NCI-H2196 (cell line): ENCODE data around the gene PRKN.
"Not testable (repeated sequence)": the region's sequence is repeated elsewhere in the genome, so short reads cannot be mapped to it uniquely, and the experiment has no call there.

Source experiments
- DNase-seq: peaks from one replicate; lab custom pipeline; 2025; ENCODE audit not compliant: unreplicated experiment; lab: John Stamatoyannopoulos, UW

The PRKN gene

DNA sequence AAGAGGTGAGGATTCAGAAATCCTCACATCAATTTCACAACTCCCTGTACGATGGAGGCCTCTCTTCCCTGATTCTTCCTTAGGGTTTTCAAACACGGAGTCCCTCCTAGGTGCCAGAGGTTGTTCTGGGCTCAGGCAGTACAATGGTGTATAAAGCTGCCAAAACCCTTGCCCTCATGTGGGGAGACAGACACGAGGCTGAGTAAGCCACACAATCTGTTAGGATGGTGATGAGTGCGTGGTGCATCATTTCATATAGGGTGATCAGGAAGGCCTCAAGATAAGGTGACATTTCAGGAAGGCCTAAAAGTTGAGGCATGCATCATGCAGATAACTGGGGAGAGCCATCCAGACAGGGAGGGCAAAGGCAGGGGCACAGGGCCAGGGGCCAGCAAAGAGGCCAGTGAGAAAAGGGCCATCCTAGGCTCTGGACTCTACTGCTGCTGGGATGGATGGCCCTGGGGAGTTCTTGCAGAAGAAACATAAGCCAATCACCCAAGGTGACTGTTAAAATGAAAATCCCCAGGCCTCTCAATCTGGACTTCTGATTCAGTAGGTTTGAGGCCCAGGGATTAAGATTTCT lies 186.5 kb downstream of the PRKN start:
- DNase-seq, result no peak

DNA sequence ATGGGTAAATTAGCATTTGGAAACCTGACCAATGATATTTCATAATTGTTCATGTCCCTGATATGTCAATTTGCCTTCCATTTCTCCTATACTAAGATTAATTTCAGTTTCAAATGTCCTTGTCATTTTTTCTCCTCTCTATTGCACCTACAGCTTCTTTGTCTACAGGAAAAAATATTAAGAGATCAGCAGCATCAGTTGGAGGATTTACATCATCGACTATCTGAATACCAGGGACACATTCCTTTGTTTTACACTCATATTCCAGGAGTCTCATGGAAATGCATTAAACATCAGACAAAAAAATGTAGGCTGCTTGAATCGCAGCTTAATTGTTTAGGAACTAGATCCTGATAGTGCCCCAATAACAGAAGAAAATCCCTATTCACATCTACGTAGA lies 188.2 kb downstream of the PRKN start:
- DNase-seq, result no peak

DNA sequence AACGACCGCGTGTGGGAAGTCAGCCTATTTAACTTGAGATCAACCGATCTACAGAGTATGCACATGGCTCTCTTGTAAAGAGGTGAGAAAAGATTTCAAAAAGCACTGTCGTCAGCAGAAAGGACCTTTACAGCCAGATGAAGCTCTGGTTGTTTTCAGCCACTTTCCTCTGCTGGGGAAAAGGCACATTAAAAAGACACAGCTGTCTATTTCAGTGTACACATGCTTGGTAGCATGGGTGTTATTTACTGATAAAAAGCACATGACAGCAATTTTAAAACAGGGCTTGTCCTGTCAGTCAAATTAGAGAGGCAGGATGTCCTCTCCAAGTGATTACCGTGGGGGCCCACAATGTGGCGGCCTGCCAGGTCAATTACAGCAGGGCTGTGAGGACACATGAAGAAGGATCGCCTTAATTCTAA lies 188.9 kb downstream of the PRKN start:
- no peak for DNase-seq

DNA sequence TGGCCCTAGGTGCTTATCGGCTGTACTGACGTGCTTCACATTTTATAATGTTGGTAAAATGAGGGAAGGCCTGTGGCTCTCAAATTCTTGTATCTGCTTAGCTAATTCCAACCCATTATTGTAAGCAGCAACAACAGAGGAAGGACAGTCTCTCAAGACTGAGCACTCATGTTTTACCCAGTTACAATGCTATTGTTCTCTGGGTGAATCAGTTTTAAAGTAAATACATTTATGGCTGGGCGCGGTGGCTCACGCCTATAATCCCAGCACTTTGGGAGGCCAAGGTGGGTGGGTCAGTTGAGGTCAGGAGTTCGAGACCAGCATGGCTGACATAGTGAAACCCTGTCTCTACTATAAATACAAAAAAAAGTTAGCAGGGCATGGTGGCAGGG lies 194.6 kb downstream of the PRKN start:
- DNase-seq, result no peak

DNA sequence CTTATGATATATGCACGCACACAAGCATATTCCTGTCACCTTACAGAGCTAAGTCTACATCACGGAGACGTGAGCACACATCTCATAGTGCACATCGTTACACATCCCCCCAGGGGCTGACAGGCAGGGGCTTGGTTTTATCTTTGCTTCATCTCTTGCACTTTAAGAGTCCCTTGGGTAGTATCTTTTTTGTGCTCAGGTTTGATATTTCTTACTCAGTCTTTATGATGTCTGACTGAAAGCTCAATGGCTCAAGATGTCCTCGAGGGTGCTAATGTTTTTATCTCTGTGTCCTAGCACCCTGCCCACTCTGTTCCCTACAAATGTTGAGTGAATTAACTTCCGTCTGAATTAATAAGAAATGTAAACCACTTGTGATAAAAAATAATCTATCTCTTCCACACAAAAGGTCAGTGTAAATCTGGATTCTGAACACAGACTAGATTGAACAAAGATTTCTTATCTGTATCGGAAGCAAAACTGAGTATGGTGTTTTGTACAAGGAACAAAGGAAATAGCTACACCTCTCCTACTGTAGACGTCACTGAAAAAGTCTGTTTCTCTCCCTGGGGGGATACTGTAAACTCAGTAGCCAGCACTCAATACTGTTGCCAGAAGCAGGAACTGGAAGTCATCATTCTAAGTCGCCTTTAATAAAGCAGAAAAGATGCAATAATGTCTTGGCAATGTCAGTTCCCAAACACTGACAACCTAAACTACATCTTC lies 195.1 kb downstream of the PRKN start:
- DNase-seq, result no peak

DNA sequence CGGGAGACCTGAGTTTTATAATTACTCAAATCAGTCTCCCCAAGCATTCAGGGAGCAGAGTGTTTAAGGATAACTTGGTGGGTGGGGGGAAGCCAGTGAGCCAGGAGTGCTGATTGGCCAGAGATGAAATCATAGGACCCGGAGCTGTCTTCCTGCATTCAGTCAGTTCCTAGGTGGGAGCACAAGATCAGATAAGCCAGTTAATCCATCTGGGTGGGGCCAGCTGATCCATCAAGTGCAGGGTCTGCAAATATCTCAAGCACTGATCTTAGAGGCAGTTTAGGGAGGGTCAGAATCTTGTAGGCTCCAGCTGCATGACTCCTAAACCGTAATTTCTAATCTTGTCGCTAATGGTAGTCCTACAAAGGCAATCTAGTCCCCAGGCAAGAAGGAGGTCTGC lies 196.2 kb downstream of the PRKN start:
- not testable (repeated sequence) for DNase-seq

DNA sequence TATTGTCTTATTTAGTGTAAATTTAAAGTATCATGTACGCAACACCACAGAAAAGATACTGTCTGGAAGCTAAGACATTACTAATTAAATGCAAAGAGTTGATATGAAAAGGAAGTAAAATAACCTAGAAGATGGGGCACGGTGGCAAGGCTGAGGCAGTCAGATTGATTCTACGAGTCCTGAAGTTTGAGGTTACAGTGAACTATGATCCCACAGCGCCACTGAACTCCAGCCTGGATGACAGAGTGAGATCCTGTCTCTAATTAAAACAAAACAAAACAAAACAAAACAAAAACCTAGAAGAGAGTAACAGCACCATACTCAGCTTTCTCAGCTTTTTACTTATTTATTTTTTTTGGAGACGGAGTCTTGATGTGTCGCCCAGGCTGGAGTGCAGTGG lies 199.0 kb downstream of the PRKN start:
- DNase-seq, result no peak

DNA sequence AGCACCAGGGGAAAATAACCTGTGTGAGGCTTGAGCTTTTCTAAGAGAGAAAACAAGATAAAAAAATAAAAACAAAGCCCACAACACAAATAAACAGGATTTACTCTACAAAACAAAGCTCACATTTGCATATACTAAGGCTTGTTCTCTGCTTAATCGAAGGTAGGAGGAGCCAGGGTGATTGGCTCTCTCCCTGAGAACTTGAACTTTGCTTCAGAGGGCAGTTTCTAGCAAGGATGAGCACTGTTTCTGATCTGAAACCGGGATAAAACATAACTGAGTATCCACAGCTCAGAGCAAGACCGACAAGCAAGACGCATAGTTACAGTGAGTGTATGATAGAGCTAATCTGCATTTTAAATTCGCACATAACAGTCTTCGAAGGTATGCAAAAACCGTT lies 200.6 kb downstream of the PRKN start:
- DNase-seq, result no peak

DNA sequence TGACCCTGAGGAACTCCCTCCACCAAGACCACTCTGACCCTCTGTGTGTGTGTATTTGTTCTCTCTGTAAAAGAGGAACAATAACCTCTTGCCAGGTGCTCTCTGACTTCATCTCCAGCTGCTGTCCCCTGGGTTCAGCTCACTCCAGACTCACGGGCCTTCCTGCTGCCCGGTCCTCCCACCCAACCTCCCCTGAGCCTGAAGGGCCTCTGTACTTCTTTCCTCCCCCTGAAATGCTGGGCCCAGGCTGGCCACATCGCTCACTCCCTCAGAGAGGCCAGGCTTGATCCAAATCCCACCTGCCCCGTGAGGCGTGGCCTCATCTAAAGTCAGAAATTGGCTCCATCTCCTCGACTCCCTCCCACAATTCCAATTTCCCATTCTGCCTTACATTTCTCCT lies 202.4 kb downstream of the PRKN start:
- DNase-seq, result no peak

DNA sequence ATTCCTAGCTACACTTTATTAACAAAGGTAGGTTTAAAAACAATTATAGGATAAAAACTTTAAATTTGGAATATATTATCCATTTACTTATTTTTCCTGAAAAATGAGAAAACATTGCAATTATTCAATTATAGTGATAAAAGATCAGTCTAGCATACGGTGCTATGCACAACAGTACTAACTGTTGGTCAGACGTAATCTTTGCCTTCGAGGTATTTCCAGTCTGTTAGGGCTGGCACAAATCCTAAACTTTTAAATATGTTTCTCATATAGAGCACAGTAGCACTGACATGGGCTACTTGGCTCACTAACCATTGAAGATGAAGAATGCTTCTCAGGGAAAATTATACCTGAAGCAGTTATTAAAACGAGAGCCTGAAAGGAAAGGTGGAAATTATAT lies 214.8 kb downstream of the PRKN start:
- DNase-seq, result no peak

DNA sequence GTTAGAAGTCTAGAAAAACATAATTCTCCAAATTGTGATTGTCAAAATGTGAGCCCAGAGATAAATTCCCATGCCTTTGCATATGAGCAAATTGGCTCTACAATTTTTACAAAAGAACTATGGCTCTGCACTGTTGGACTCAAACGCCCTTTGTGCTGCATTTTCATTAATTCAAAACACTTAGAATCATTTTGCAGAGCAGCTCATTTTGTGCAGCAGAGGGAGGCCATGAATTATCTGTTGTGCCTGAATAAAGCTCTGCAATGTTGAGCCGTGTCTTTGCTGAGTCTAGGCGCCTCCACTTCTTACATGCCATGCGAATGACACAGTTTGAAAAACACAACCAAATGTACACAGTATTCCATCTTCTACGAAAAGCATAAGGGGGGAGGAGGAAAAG lies 230.2 kb downstream of the PRKN start:
- no peak for DNase-seq

DNA sequence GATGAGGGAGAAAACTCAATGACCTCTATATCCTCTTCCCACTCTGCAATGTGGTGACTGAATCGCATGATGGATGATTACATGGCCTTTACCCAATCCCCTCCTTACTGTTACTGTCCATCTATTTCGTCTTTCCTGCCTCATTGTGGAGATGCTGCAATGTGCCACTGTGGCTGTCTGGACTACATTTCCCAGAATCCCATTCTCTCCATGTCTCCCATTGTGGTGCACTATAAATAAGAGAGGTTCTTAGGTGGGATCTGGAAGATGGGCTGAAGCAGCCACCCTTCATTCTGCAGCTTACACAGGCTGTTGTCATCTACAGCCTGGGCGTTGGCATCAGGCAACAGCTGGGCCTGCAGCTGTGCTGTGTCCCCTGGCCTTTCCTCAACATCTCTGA lies 233.6 kb downstream of the PRKN start:
- DNase-seq, result no peak

DNA sequence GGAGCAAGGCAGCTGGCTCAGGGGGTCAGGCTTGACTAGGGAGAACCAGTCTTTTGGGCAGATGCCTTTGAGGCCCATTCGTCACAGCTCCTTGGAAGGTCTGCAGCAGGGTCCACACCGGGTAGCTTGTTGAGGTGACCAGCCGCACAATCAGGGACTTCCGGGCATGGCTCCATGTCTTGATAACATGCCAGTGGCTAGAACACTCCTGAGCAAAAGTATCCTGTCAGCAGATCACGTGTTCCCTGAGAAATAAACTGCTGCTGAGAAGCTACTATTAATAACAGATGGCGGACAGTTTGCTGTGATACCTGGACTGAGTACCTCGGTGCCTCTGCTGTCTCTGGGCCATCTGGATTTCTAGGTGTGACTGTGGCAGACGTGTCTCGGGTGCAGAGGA lies 235.9 kb downstream of the PRKN start:
- no peak for DNase-seq

DNA sequence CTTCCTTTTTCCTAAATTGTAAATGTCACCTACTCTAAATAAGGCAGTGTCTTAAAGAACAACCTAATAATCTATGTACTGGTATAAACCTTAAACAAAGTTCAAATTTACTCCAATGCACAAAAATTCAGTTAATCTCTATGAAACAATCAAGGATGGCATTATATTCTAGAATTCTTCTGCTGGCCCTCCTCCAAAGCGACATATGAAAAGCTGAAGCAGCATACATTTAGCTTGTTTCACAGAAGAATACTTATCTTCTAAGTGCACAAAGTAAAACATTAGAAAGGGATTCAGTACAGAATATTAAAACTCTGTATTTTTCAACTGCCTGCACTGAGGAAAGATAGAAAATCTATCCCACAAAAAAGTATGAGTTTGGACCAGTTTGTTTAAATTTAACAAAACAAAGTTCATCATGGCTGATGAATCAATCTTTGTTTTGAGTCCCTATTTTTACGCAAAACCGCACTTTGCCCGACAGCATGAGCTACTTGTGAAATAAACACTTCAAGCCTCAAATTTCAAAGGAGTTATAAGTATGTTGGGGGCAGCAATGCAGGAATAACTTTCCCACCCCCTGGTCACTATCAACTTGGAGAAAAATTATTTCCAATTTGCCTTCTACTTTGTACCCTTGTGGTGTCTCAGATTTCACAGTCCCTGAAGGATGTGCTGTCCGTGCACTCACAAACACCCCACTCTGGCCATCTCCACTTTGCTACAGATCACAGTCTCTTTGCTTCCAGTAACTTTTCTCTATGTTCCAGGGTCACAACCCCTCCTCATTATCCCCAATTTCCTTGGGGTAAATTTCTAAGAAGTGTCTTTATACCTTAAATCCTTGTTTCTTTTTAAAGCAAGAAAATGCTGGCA lies 238.2 kb downstream of the PRKN start:
- DNase-seq, result no peak

DNA sequence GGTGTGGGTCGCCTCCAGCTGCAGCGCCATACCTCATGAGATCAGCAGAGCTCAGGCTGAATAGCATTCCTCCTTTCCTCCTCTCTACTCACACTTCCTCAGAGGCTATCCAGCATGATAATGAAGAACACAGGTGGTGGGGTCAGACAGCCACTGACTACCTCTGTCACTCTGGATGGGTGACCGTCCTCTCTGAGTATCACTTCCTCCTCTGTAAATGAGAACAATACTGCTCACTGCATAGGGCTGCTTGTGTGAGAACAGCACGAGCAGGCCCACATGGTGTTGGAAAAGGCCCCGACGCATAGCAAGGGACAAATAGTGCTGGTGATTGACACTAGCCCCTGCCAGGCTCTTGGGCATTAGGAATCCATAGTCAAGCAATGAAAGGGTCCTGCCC lies 239.1 kb downstream of the PRKN start:
- DNase-seq, result no peak

DNA sequence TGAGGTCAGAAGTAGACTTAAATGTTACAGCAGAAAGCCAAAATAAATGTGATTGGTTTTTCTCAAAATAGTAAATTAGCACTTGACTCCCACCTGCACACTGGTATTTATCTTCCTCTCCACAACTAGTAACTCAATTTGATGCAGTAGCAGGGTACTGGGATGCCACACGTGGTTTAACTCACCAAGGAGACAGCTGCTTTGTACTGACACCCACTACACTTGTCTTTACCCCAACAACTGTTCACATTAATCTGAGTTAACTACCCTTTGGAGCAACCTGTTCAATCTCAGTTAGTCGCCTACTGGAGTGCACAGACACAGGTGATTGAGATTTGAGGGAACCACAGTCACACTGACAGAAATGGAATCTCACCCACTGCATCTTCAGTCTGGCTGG lies 242.1 kb downstream of the PRKN start:
- DNase-seq, result no peak

DNA sequence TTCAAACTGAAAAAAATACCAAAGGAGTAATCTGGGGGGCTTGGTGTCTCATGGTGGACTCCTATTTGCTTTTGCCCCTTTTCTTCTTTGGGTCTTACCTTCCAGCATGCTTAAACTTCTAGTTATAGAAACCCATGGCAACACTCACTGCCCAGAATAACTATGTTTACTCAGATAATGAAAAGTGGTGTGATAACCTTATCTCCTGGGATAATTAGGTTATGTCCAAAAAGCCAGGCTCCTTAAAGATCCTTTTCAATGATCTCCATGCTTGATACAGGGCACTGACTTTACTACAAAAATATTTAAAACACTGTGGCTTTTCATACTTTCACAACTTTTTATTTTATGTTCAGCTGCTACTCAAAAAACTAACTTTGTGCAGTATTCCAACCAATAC lies 245.6 kb downstream of the PRKN start:
- no peak for DNase-seq

DNA sequence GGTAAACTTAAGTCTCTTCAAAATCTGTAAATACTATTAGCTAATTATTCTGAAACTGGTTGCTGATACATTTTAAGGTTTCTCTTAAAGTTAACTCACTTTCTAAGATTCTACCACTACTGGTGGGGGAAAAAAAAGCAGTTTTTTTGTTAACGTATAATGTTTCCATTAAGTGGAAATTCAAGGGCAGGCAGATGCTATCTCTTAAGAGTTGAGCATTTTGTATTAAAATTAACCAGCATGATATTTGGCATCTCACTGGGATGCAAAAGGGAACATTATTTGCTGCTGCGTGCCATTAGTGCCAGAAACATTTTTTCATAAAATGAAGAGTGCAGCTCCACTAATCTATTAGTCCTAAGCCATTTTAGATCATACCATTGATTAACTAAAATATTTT lies 246.2 kb downstream of the PRKN start:
- DNase-seq, result no peak

DNA sequence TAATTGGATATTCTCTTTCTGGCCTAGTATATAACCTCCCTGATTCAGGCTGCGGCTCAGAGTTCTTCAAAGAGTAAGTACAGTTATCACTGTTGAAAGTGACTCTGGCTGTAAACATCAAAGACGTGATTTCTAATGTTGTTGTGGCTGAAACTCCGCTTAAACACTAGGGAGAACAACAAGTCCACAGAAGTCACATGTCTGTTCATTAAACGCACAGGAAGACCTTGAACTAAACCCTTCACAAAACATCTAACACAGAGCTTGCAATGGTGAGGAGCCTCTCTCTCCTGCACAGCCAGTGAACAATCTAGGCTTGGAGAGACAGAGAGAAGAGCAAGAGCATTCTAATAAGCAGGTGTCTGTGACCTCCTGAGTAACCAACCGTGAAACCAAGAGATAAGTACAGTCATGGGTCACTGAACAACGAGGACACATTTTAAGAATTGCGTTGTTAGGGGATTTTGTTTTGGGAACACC lies 249.3 kb downstream of the PRKN start:
- DNase-seq, result no peak

DNA sequence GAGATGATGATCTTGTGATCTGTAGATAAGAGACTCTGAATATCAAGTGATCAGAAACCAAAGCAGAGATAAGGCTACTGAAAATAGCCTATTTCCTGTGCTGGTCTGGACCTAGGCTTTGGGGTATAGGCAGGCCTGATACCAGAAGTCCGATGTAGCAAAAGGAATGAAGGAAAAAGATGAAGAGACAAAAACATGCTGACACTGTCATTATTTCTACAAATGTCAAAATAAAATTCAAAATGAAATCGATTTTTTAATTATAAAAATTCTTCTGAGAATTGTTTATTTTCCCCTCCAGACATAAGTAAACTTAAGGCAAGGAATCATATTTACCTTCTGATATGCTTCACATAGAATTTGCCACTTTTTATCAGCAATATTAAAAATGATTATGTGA lies 252.8 kb downstream of the PRKN start:
- no peak for DNase-seq

DNA sequence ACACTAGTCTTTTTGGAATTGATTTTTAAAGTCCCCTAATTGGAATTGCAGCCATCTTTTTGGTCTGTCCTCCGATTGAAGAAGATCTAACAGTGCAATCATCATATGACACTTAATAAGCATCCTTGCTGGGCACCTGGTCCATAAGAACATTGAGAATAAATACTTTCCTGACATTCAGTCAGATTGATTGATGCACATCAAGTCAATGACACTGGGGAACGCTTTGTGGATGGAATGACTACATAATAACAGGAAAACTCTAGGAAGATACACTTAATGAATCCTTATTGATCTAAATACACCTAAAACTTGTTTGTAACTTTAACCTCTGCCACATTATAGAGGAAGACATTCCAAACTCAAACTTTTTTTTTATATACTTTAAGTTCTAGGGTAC lies 255.7 kb downstream of the PRKN start:
- no peak for DNase-seq

DNA sequence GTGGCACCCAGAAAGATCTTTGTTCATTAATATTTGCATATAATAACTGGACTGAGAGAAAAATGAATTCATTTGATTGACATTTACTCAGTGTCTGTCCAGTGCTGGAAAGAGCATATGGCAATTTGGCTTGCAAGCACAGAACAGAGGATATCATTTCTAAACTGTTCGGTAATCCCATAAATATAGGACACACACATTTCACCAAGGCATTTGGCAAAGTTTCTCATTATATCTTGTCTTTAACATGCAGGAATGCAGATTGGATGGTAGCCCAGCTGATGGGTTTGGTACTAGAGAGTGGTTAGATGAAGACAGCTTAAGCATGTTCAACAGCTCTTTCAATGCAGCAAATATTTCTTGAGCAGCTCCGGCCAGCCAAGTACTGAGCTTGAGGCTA lies 259.2 kb downstream of the PRKN start:
- DNase-seq, result no peak
